Activated naive CD8-positive, alpha-beta T cell treated with anti-CD3 and anti-CD28 coated beads for 36 hours (primary cell): ENCODE data around the gene VSTM4. TPM values are rescaled to one million over a fixed set of nuclear protein-coding genes. Genes with fewer than 3 reads are reported as not detected.

Experiments
- DNase-seq: peaks from one replicate; pipeline ENCODE4 v3.0.0; 2021
- H3K27ac Mint-ChIP-seq: one replicate; pipeline ENCODE4 v1.8.0; 2022; ENCODE audit warnings: mild to moderate bottlenecking, moderate library complexity, mixed read lengths
- H3K27me3 Mint-ChIP-seq: one replicate; pipeline ENCODE4 v1.8.0; 2022; ENCODE audit warnings: mild to moderate bottlenecking, mixed read lengths
- H3K36me3 Mint-ChIP-seq: one replicate; pipeline ENCODE4 v1.8.0; 2021; ENCODE audit warnings: mild to moderate bottlenecking, mixed read lengths
- H3K4me1 Mint-ChIP-seq: one replicate; pipeline ENCODE4 v1.8.0; 2021; ENCODE audit warnings: mixed read lengths
- H3K4me3 Mint-ChIP-seq: one replicate; pipeline ENCODE4 v1.8.0; 2022; ENCODE audit warnings: mild to moderate bottlenecking, moderate library complexity, mixed read lengths
- H3K9me3 Mint-ChIP-seq: one replicate; pipeline ENCODE4 v1.8.0; 2022; ENCODE audit warnings: mixed read lengths
- total RNA-seq, 2 experiments: library from RNA; stranded (reverse); gene quantifications; one replicate each; pipeline ENCODE4 v1.2.3, GENCODE V29; 2021

The VSTM4 gene
- total RNA-seq, 2 experiments from 2014 or later: not detected

DNA sequence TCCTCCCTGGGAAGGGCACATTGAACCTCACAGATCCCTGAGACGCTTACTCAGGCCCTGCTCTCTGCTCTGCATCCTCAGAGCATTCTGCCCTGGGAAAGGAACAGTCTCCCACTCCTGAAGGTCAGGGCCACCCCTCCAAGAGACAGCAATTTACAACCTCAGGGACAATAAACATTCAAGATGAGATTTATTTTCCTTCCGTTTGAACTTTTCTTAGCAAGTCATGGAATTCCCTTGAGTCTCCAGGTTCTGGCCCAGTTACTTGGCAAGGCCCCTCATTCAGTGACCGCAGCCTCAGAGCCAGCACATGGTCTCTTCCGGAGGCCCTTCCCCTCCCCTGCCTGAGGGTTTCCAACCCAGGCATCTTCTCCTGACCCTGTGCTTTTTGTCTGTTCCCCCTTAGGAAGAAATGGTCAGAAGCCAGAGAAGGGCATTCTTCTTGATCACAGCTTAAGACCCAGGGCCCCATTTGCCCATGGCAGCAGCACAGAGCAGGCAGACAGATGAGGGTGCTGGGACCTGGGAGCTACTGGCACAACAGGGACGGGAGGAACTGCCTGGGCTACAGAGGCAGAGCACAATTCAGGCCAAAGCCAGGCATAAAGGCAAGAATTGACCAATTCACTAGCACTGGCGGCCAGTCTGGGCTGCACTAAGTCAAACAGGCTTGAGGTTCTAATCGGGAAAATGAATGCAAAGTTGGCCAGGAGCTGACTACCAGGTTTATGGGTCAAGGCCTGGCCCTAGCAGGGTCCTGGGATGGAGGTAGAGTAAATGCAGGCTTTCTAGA, 56.7 kb downstream of the VSTM4 start:
- H3K27me3 Mint-ChIP-seq: peaks cover 3% of the 10 kb centered on the region
- H3K9me3 Mint-ChIP-seq: peaks cover 18% of the 10 kb centered on the region
- no peak overlapping the region for H3K27ac Mint-ChIP-seq
- no peak overlapping the region for H3K4me3 Mint-ChIP-seq
- H3K4me1 Mint-ChIP-seq: no peaks in the 10 kb centered on the region
- H3K36me3 Mint-ChIP-seq: no peaks in the 10 kb centered on the region
- no peak for DNase-seq

DNA sequence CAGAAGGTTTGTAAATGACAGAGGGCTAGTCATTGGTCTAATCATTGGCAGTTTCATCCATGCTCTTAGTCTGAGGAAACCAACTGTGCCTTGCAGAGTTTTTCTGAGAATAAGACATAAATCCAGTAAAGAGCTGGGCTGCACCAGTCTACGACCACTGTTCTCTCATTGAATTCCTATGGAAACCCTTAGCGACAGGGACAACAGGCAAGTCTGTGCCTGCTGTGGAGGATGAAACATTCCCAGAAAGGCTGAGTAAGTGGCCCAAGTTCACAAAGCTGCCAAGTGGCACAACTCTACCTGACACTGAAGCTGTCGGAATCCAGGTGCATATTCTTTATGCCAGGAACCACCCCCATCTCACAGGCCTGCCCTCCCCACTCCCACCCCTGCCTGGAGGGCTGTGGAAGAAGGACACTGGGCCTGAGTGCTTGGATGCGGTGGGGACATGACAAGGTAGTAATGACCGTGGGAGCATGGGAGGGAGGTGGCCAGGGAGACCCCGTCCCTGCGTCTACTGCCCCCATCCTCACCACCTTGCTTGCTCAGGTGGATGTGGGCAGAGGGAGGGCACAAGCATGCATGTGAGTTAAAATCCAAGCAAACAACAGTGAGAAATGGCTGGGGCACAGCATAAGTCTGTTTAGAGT, 58.0 kb downstream of the VSTM4 start:
- Mint-ChIP-seq H3K27ac (no peak overlapping the region), H3K4me1 (no peaks in the 10 kb centered on the region), H3K4me3 (no peak overlapping the region), H3K36me3 (no peaks in the 10 kb centered on the region), H3K9me3 (peaks cover 14% of the 10 kb centered on the region), H3K27me3 (peaks cover 9% of the 10 kb centered on the region)
- DNase-seq: no peak

- no peaks in the 10 kb centered on the region for H3K36me3 Mint-ChIP-seq
- no peak overlapping the region for H3K27ac Mint-ChIP-seq
- H3K4me1 Mint-ChIP-seq: no peaks in the 10 kb centered on the region
- peaks cover 5% of the 10 kb centered on the region for H3K9me3 Mint-ChIP-seq
- no peak for DNase-seq
- peaks cover 9% of the 10 kb centered on the region for H3K27me3 Mint-ChIP-seq
- no peak overlapping the region for H3K4me3 Mint-ChIP-seq
These were observed 59.0 kb downstream of the VSTM4 start for GRCh38 chr10:49056356-49056755.

GRCh38 chr10:49055221-49055849, 60.0 kb downstream of the VSTM4 start:
- no peaks in the 10 kb centered on the region for H3K36me3 Mint-ChIP-seq
- DNase-seq: no peak
- peaks cover 3% of the 10 kb centered on the region for H3K9me3 Mint-ChIP-seq
- H3K27me3 Mint-ChIP-seq: peaks cover 15% of the 10 kb centered on the region
- H3K27ac Mint-ChIP-seq: no peak overlapping the region
- H3K4me1 Mint-ChIP-seq: no peaks in the 10 kb centered on the region
- no peak overlapping the region for H3K4me3 Mint-ChIP-seq

DNA sequence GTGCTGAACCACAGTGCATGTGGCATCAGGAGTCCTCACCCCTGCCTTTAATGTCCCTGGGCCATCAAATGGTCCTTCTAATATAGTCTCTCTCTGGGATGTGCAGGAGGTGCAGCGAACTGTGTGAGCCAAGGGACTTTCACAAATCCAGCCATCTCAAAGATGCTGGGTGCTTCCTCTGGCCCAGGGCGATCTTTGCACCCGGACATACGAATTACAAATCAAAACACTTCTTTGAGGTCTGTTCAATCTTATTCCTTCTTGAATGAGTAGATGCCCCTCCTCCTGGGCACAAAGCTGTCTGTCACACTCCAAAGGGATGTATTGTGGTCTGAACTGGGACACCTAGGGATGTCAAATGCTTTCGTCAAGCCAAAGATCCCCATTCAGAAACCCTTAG, 60.6 kb downstream of the VSTM4 start:
- DNase-seq: no peak
- Mint-ChIP-seq H3K27me3 (peaks cover 15% of the 10 kb centered on the region), H3K4me3 (no peak overlapping the region), H3K9me3 (peaks cover under 1% of the 10 kb centered on the region), H3K36me3 (no peaks in the 10 kb centered on the region), H3K4me1 (no peaks in the 10 kb centered on the region), H3K27ac (no peak overlapping the region)

DNA sequence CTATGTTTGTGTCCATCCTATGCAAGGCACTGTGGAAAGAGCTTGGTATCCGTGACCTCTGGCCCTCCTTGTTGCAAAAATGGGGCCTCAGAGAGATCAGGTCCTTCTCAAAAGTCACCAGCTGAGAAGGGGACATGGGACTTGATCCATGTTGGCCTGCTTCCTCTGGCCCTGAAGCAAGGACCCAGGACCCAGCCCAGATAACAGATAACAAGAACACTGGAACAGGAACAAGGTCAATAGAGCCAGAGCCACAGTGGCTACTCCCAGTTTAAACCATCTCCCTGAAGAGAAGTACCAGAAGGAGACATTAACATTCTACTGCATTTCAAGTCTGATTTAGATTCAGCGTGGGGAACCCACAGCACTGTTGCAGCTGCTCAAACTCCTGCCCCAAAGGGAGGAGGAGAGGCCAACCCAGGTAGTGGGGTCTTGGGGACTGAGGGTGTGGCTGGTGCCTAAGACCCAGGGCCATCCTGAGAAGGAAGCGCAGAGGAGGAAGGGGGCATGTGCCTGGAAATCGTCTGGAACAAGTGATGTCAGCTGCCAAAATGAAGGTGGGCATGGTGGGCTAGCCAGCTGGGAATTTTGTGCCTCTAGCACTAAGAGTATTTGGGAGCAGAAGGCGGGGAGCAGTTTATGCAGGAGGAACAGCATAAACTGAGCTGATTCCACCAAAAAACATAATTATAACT, 61.2 kb downstream of the VSTM4 start:
- no peak overlapping the region for H3K27ac Mint-ChIP-seq
- no peak overlapping the region for H3K4me3 Mint-ChIP-seq
- peaks cover 18% of the 10 kb centered on the region for H3K27me3 Mint-ChIP-seq
- no peaks in the 10 kb centered on the region for H3K4me1 Mint-ChIP-seq
- no peak for DNase-seq
- H3K9me3 Mint-ChIP-seq: no peaks in the 10 kb centered on the region
- H3K36me3 Mint-ChIP-seq: no peaks in the 10 kb centered on the region

GRCh38 chr10:49053053-49053997, 62.0 kb downstream of the VSTM4 start:
- no peak for DNase-seq
- Mint-ChIP-seq H3K9me3 (no peaks in the 10 kb centered on the region), H3K27ac (no peak overlapping the region), H3K4me3 (no peak overlapping the region), H3K27me3 (peaks cover 18% of the 10 kb centered on the region), H3K36me3 (no peaks in the 10 kb centered on the region), H3K4me1 (no peaks in the 10 kb centered on the region)

DNA sequence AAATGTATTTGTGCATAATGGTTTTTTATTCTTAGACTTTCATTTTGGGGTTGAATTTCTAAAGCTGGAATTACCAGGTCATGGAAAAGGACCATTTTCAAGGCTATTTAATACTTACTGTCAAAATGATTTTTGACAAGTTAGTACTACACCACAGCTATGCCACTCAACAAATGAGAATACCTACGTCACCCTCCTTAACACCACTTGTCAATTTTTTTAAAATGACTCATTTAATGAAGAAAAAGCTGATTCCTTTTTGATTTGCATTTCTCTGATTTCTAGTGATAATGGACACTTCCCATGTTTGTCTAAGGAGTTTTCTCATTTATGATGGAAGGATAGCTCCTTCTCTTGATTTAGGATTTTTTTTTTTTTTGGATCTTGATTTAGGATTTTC, 63.3 kb downstream of the VSTM4 start:
- Mint-ChIP-seq H3K4me3 (no peak overlapping the region), H3K4me1 (no peaks in the 10 kb centered on the region), H3K27ac (no peak overlapping the region), H3K27me3 (peaks cover 18% of the 10 kb centered on the region), H3K9me3 (no peaks in the 10 kb centered on the region), H3K36me3 (no peaks in the 10 kb centered on the region)
- DNase-seq: no peak

DNA sequence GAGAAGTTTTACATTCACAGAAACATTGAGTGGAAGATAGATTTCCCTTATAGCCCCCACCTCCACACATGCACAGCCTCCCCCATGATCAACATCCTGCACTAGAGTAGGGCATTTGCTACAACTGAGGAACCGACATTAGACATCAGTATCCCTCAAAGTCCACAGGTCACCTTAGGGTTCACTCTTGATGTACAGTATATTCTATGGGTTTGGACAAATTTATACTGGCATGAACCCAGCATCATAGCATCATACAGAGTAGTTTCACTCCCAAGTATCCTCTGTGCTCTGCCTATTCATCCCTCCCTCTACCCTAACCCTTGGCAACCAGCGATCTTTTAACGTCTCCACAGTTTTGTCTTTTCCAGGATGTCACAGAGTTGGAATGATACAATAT, 64.4 kb downstream of the VSTM4 start:
- no peak for DNase-seq
- Mint-ChIP-seq H3K36me3 (no peaks in the 10 kb centered on the region), H3K4me3 (no peak overlapping the region), H3K27ac (no peak overlapping the region), H3K4me1 (no peaks in the 10 kb centered on the region), H3K9me3 (no peaks in the 10 kb centered on the region), H3K27me3 (peaks cover 18% of the 10 kb centered on the region)

GRCh38 chr10:49050366-49050765, 65.0 kb downstream of the VSTM4 start:
- Mint-ChIP-seq H3K27ac (no peak overlapping the region), H3K9me3 (no peaks in the 10 kb centered on the region), H3K4me3 (no peak overlapping the region), H3K36me3 (no peaks in the 10 kb centered on the region), H3K27me3 (peaks cover 18% of the 10 kb centered on the region), H3K4me1 (no peaks in the 10 kb centered on the region)
- no peak for DNase-seq

- H3K4me1 Mint-ChIP-seq: no peaks in the 10 kb centered on the region
- no peaks in the 10 kb centered on the region for H3K36me3 Mint-ChIP-seq
- no peak for DNase-seq
- no peak overlapping the region for H3K27ac Mint-ChIP-seq
- H3K9me3 Mint-ChIP-seq: no peaks in the 10 kb centered on the region
- H3K4me3 Mint-ChIP-seq: no peak overlapping the region
- H3K27me3 Mint-ChIP-seq: peaks cover 18% of the 10 kb centered on the region
These were observed 65.7 kb downstream of the VSTM4 start for GRCh38 chr10:49049660-49050059.

- H3K27me3 Mint-ChIP-seq: peaks cover 14% of the 10 kb centered on the region
- H3K9me3 Mint-ChIP-seq: no peaks in the 10 kb centered on the region
- H3K27ac Mint-ChIP-seq: no peak overlapping the region
- no peak for DNase-seq
- H3K4me3 Mint-ChIP-seq: no peak overlapping the region
- H3K36me3 Mint-ChIP-seq: no peaks in the 10 kb centered on the region
- H3K4me1 Mint-ChIP-seq: no peaks in the 10 kb centered on the region
These were observed 68.1 kb downstream of the VSTM4 start for GRCh38 chr10:49047128-49047639.

DNA sequence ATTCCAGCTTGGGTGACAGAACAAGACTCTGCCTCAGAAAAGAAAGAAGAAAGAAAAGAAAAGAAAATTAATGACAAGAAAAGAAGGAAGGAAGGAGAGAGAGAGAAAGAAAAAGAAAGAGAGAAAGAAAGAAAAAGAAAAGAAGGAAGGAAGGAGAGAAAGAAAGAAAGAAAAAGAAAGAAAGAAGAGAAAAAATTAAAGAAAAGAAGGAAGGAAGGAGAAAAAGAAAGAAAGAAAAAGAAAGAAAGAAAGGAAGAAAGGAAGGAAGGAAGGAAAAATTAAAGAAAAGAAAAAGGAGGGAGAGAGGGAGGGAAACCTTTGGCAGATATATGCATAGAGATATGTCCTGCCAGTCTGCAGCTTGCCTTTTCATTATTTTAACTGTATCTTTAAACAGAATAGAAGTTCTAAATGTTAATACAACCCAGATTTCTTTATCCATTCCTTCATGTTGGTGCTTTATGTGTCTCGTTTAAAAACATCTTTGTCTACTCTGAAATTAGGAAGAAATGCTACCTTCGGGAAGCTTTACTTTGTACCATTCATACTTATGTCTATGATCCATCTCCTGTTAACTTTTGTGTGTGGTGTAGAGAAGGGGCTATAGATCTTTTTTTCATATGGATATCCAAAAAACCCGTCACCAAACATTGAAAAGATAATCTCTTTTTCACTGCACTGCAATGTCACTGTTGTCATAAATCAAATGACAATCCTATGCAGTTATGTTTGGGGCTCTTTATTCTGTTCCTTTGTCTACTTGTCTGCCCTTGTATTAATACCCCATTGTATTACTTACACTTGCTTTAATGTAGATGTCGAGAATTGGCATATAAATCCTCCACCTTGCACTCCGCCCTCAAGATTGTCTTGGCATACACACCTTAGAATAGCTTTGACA, 70.8 kb downstream of the VSTM4 start:
- H3K9me3 Mint-ChIP-seq: no peaks in the 10 kb centered on the region
- H3K36me3 Mint-ChIP-seq: no peaks in the 10 kb centered on the region
- peaks cover 8% of the 10 kb centered on the region for H3K27me3 Mint-ChIP-seq
- H3K27ac Mint-ChIP-seq: no peak overlapping the region
- no peak for DNase-seq
- H3K4me3 Mint-ChIP-seq: no peak overlapping the region
- H3K4me1 Mint-ChIP-seq: no peaks in the 10 kb centered on the region
